Left renal pelvis (tissue), 4 donors: ENCODE measurements around the gene VEGFB. TPM values are rescaled to one million over a fixed set of nuclear protein-coding genes. Genes with fewer than 3 reads are reported as not detected.

Experiments
- DNase-seq, 4 donors: peaks; one replicate each; pipeline ENCODE4 v3.0.0-alpha.2; 2013; ENCODE audit warnings: low read depth in 4 of 4, low spot score in 3 of 4
- polyA plus RNA-seq, 4 donors: library from polyadenylated mRNA; unstranded; fragments of 120-200 nt; gene quantifications; one replicate each; pipeline ENCODE4 v1.2.1, GENCODE V29; 2013; ENCODE audit not compliant: insufficient read length in 4 of 4

The VEGFB gene
- polyA plus RNA-seq, 4 donors, result 82.6 to 115 (median 99.9) TPM

DNA sequence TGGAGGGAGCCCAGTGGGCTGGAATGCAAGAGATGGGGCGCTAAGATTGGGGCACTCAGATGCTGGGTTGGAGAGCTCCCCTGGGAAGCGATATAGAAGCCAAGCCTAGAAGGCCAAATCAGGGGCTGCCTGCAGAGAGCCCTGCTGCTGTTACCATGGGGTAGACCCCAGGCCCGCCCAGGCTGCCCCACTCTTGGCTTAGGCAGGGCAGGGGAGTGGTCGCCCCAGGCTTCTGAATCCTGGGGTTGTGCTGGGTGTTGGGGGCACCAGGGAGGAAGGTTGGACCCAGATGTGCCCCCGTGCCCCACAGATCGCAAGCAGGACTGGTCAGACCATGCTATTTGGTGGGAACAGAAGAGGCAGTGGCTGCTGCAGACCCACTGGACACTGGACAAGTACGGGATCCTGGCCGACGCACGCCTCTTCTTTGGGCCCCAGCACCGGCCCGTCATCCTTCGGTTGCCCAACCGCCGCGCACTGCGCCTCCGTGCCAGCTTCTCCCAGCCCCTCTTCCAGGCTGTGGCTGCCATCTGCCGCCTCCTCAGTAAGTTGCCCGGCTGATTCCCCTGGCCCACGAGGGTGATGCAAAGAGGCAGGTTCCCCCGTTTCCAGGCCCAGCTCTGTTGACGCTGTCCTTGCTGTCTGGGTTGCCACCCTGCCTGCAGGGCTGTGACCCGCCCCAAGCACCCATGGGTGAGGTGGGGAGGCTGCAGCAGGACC is 23.9 kb upstream of the VEGFB start:
- no peak for DNase-seq

GRCh38 chr11:64211181-64211872 is 23.1 kb upstream of the VEGFB start:
- no peak for DNase-seq

DNA sequence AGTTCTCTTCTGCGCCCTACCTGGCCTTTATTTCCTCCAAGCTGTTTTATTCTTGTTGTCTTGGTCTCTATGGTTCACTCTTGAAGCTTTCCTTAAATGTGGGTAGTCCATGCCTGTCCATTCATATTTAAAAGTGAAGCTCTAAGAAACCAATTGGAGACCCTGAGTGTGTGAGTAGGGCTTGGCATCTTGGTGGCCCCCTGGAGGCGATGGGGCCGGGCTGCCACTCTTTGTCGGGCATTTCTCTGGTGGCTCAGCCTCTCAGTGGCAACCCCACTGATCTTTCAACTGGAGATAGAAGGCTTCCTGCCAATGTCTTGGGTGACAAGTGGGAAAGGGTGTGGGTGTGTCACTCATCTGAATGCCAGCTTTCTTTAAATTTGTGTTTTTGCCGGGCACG is 17.5 kb upstream of the VEGFB start:
- no peak for DNase-seq

- no peak for DNase-seq
These were observed 15.6 kb upstream of the VEGFB start for GRCh38 chr11:64218628-64219353.

GRCh38 chr11:64219354-64219684 is 15.1 kb upstream of the VEGFB start:
- no peak for DNase-seq

GRCh38 chr11:64219755-64220154 is 14.6 kb upstream of the VEGFB start:
- DNase-seq, result no peak

DNA sequence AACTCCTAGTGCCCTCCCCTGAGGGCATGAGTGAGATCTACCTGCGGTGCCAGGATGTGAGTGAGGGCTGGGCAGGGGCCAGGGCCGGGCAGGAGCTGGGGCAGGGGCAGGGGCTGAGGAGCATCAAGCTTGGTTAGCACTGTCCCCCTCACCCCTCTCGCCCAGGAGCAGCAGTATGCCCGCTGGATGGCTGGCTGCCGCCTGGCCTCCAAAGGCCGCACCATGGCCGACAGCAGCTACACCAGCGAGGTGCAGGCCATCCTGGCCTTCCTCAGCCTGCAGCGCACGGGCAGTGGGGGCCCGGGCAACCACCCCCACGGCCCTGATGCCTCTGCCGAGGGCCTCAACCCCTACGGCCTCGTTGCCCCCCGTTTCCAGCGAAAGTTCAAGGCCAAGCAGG is 14.1 kb upstream of the VEGFB start:
- no peak for DNase-seq

GRCh38 chr11:64220798-64221197 is 13.6 kb upstream of the VEGFB start:
- no peak for DNase-seq

DNA sequence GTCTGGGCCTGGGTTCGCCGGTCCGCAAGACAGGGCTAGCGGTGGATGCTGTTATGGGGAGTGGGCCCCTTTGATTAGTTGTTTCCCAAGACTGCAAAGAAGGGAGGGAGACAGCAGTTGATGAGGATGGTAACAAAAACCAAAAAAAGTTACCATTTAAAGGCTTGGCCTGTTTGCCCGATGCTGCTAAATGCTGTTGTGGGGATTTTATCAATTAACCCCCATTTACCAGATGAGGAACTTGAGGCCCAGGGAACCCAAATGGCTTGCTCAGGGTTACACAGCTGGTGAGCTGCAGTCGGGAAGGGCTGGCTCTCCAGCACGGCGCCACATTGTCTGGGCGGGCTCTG is 11.8 kb upstream of the VEGFB start:
- DNase-seq, result no peak

DNA sequence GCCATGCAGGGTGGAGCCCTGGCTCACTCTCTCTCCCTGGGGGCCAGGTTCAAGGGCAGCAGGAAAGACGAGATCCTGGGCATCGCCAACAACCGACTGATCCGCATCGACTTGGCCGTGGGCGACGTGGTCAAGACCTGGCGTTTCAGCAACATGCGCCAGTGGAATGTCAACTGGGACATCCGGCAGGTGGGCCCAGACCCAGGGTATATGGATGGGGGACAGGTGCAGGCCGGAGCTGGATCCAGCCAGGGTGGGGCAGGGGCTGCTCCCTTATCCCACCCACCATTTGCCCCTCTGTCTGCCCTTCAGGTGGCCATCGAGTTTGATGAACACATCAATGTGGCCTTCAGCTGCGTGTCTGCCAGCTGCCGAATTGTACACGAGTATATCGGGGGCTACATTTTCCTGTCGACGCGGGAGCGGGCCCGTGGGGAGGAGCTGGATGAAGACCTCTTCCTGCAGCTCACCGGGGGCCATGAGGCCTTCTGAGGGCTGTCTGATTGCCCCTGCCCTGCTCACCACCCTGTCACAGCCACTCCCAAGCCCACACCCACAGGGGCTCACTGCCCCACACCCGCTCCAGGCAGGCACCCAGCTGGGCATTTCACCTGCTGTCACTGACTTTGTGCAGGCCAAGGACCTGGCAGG is 11.3 kb upstream of the VEGFB start:
- no peak for DNase-seq

DNA sequence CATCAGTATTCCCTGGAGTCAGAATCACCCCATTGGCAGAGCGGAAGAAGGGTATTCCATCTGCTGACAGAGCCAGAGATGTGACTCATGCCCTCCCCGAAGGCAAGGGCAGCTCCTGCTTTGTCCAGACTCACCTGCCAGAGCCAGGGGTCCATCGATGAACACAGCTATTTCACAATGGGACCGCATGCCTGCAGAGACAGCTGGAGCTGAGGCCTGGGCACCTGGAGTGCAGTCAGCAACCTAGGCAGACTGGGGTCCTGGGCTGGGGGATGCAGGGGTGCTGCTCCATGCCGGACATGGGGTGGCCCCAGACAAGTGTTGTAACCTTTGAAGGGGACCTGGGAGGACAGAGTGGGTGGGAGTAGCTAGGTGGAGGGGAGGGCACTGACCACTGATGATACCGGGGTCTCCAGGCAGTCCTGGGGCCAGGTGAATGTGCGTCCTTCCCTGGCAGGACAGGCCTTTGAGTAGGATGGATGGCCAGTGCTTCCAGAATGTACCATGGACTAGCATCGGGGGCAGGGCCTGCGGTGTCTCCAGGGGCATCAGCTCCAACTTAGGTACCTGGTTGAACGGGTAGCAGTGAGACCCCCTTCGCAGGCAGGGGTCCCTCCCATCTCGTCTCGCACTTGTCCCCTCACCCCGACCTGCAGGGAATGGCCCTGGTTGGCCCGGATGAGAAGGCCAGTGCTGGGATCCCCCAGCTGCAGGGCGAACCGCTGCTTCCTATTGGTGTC is 10.1 kb upstream of the VEGFB start:
- DNase-seq, result no peak

DNA sequence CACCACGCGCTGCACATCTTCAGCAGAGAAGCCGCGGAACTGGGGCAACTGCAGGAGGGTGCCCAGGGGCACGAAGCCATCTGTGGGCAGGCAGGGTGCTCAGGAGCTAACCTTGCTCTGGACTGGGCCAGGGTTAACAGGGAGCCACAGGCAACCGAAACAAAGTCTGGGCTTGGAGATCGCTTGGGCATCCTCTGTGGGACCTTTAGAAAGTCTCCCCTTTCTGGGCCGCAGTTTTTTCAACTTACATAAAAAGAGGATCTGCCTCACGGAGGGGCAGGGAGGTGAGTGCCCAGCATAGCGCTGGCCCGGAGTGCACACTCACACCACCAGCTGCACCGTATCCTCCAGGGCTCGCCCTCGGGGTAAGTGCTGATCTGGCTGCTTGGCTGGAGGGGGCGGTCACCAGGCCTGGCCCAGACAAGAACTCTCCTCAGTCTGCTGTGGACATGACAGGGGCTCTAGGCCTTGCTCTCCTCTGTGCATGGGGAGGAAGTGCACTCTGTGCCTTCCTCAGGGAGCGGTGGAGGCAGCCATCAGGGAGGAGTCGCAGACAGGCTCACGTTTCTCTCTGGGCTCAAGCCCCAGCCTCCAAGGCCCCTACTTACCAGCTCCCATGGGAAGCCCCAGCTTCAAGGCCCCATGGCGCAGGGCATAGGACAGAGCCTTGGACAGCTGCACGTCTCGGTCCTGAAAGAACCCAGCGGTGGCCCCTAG is 9.3 kb upstream of the VEGFB start:
- no peak for DNase-seq

- no peak for DNase-seq
These were observed 8.5 kb upstream of the VEGFB start, which contains the start of the genes NUDT22 and TRPT1 for GRCh38 chr11:64225608-64226506. Gene NUDT22 (plus strand): TSS chr11:64226274. CDS start chr11:64226653, 379 bp downstream. Gene TRPT1 (minus strand): TSS chr11:64226186. CDS start chr11:64225860, 326 bp downstream.

- DNase-seq, result no peak
These were observed 7.8 kb upstream of the VEGFB start for GRCh38 chr11:64226507-64227051.

DNA sequence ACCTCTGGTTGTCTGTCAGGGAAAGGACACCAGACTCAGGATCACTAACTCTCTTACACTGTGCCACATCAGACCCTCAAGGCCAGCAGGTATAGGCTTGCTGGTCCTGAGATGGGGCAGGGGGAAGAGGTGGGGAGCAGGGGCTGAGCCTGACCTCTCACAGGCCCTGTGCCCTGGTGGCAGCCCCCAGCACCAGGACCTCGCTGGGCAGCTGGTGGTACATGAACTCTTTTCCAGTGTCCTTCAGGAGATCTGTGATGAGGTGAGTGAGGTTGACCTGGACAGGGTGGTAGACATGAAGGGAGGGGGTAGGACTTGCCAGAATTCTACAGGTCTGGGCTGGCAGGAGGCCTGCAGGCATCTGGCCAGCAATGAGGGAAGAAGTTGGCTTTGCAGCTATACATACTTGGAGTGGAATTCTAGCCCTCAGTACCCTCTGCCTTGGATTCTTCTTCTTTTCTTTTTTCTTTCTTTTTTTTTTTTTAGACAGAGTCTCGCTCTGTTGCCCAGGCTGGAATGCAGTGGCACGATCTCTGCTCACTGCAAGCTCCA is 6.9 kb upstream of the VEGFB start:
- no peak for DNase-seq

DNA sequence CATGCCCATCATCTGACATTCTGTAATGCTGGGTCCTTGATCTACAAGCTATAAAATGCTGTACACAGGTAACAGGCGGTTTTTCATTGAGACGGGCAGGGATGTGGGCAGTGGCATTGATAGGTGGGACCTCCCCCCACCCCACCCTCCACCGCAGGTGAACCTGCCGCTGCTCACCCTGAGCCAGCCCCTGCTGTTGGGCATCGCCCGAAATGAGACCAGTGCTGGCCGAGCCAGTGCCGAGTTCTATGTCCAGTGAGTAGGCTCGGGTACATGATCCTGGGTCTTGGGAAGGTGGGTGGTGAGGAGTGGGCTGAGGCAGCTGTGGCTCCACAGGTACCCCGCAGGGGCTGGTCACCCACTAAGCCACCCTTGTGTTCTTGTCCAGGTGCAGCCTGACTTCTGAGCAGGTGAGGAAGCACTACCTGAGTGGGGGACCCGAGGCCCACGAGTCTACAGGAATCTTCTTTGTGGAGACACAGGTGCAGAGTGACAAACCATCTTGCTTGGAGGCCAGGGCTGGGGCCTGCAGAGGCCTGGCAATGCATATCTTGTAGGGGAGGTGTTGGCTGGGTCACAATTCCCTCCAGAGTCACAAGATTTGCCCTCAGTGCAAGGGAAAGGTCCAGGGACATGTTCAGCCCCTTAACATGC is 5.2 kb upstream of the VEGFB start:
- no peak for DNase-seq

DNA sequence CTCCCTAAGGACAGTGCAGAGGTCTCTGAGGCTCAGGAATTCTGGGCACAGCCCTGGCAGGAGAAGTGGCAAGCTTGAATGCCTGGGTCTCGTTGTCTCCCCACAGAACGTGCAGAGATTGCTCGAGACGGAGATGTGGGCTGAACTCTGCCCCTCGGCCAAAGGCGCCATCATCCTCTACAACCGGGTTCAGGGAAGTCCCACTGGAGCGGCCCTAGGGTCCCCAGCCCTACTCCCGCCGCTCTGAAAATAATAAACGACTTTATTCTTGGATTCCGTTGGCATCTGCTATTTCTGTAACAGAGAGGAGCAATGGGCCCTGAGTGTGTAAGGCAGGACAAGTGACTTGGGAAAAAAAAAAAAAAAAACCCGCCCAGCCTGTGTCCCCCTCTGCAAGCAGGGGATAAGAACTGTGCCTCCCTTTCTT is 4.6 kb upstream of the VEGFB start:
- DNase-seq, result no peak
